GM20431 (cell line): ENCODE results near the gene SAMD9L.
"Not testable (repeated sequence)": the region's sequence is repeated elsewhere in the genome, so short reads cannot be mapped to it uniquely, and the experiment has no call there.

Experiments
- in situ Hi-C: fragments of 300-500 bp; cut with MseI, MboI; formaldehyde crosslinking; loops from one replicate; pipeline ENCODE4 v1.15.0; 2020; ENCODE audit warnings: low sequenced_read_pairs; ENCODE audit not compliant: unreplicated experiment

The SAMD9L gene

DNA sequence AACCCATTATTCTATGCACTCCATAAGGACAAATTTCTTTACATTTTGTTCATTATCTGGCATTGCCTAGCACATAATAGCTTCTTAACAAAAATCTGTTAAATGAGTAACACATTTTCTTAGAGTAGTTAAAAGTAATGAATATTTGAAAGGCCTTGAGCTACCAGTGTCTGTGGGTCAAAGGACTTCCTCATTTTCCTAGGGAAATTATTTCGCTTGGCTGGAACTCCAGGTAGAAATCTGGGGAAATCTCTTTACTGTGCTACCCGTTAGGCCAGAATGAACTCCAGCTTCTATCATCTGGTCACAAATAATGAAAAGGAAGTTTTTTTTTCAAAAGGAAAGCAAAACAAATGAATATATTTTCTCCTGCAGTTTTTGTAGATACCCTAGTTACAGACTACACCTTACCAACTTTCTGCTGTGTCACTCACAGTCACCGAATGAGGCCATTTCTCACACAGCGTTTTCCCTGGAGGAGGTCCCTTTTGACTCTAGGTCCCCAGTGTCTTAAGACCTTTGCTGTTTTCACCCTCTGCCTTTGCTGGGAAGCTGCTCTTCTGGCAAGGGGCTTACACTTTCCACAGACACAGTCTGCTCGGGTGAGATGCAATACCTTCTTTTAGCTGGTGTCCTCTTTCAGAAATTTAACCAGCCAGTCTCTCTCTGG, 1.6 kb downstream of the SAMD9L start:
- in situ Hi-C loops: no loop called here

DNA sequence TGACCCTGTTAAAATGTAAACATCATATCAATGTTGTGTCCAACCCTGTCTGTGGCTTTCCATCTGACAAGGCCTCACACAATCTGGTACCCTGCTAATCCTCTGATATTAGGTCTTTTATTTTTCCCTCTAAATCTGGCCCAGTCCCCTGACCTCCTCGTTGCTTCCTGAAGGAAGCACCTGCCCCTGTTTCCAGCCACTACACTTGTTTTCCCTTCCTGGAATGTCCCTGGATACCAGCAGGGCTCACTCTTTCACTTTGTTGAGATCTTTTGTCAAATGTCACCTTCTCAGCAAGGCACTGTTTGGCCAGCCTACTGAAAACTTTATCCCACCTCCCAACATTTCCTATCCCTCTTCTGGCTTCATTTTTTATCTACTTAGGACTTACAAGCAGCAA, 2.1 kb downstream of the SAMD9L start:
- in situ Hi-C loops: no loop called here

DNA sequence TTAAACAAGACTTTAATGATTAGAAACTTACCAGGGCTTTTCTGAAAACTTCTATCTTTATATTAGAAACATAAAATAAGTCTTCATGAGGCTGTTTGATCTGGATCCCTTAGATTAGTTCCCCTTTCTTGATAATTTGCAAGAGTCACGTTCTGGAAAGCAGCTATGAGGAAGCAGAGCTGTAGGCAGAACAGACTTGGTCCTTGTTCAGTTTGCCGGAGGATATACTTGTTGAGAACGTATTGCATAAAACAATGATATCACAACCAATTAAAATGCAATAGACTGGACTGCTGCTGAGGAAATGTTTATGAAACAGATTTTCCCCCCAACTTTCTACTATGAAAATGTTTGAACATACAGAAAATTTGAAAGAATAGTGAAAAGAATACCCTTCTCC, 2.8 kb downstream of the SAMD9L start:
- in situ Hi-C loops: no loop called here

DNA sequence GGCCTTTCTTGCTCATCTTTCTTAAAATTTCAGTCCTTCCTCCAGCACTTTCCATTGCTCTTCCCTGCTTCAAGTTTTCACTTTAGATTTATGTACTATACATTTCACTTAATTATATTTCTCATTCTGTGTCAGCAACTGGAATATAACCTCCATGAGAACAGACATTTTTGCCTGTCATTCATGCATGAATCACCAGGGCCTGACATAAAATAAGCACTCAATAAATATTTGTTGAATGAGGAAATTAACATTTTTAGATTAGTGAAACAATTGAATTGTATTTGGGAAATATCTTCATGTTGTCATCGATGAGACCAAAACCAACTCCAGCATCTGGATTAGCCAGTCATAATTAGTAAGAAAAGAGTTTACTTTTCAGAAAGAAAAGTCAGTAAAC, 6.1 kb downstream of the SAMD9L start:
- in situ Hi-C loops: no loop called here

DNA sequence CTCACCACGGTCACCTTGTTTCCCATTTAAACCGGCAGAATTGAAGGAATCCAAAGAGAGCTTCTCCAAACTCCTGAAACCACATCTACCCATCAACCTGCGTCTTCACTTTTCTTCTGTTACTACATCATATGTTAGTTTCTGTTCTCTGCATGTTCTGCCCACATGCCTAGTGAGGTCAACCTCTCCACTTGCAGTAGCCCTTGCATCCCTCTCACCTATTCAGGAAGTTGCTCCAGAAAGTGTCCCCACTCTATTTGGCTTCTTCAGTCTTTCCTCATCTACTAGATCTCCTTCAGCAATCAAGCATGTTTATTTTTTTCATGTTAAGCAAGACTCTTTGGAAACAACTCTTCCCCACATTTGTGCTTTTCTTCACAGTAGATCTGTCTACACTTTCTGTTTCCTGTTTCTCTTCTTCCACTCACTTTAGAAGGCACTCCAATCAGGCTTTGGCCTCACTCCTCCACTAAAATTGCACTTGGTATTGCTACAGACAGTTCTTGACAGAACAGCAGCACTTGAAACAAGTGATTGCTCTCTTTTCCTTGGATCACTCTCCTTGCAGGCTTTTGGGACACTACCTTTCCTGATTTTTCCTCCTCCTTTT, 7.5 kb downstream of the SAMD9L start:
- in situ Hi-C loops: no loop called here

DNA sequence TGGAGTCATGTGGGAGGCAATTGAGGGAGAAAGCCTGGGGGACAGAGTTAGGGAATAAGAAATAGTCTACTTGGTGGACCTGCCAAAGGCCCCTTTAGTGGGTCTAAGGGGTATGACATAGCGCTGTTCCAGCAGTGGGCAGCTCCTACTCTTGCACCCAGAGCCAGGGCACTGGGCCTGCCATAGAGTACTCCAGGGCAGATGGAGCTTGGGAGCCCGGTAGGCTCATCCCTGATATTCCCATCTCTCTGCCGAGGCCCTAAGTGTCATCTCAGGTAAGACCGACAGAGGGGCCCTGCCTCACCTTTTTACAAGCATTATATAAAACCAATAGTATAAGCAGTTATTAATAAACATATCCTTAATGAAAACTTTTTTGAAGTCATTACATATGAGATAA, 9.6 kb downstream of the SAMD9L start:
- in situ Hi-C loops: no loop called here

DNA sequence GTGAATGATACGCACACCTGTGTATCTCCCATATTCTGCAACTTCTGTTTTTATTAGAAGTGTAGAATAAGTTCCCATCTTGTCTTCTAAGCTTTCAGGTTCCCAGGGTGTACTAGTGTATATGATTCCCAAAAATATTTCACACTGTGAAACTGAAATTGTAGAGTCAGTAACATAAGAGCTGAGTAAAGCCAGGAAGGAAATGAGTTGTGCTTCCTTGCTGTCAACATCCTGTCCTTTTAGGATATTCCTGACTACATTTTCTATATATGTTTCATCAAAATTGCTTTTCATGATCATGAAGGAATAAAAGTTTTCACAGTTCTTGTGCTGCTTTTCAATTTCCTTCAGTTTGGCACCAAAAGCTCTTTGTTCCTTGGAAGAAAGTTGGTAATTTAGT, 15.2 kb downstream of the SAMD9L start:
- in situ Hi-C loops: no loop called here

DNA sequence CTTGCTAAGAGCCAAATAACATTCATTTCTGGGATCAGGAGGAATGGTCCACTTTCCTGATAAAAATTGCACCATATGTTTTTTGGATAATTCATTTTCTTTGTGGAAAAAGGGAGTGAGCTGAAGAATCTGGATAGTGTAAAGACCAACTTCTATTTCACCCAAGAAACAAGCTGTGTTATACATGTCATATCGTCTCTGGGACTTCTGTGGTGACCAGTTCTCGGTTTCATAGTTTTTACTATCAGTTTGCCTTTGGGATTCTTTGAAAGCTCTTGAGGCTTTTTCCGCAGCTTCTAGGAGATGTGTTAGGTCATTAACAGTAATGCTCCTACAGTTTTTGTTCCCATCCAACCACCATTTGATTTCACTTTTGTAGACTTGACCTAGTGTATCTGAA, 16.0 kb downstream of the SAMD9L start:
- in situ Hi-C loops: no loop called here

DNA sequence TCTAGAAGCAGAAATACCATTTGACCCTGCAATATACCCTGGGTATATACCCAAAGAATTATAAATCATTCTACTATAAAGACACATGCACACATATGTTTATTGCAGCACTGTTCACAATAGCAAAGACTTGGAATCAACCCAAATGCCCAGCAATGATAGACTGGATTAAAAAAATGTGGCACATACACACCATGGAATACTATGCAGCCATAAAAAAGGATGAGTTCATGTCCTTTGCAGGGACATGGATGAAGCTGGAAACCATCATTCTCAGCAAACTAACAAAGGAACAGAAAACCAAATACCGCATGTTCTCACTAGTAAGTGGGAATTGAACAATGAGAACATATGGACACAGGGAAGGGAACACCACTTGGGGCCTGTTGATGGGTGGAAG, 21.2 kb downstream of the SAMD9L start:
- in situ Hi-C loops: not testable (repeated sequence)

DNA sequence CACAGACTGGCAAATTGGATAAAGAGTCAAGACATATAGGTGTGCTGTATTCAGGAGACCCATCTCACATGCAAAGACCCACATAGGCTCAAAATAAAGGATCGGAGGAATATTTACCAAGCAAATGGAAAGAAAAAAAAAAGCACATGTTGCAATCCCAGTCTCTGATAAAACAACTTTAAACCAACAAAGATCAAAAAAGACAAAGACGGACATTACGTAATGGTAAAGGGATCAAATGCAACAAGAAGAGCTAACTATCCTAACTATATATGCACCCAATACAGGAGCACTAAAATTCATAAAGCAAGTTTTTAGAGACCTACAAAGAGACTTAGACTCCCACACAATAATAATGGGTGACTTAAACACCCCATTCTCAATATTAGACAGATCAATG, 24.7 kb downstream of the SAMD9L start:
- in situ Hi-C loops: not testable (repeated sequence)

DNA sequence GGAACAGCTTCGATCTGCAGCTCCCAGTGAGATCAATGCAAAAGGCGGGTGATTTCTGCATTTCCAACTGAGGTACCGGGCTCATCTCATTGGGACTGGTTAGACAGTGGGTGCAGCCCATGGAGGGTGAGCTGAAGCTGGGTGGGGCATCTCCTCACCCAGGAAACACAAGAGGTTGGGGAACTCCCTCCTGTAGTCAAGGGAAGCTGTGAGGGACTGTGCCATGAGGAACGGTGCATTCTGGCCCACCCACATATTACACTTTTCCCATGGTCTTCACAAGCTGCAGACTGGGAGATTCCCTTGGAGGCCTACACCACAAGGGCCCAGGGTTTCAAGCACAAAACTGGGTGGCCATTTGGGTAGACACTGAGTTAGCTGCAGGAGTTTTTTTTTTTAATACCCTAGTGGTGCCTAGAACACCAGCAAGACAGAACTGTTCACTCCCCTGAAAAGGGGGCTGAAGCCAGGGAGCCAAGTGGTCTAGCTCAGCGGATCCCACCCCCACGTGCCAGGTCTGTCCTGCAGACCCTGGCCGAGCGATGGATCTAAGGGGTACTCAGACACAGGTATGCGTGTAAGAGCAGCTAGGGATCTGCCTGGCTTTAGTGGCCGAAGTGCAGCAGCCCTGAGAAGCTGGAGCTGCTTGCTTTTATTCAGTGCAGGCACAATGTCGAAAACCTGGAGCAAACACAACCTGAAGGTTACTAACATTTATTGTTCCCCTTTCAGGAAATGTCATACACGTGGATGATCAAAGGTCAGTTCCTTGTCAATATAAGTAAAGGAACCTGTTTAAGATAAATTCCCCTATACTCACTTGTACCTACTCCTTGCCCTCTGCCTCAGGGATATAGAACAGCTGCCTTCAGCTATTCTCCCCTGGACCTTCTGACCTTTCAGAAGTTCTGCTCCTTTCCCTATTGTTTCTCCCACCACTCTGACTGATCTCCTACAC, 27.3 kb downstream of the SAMD9L start:
- in situ Hi-C loops: no loop called here

DNA sequence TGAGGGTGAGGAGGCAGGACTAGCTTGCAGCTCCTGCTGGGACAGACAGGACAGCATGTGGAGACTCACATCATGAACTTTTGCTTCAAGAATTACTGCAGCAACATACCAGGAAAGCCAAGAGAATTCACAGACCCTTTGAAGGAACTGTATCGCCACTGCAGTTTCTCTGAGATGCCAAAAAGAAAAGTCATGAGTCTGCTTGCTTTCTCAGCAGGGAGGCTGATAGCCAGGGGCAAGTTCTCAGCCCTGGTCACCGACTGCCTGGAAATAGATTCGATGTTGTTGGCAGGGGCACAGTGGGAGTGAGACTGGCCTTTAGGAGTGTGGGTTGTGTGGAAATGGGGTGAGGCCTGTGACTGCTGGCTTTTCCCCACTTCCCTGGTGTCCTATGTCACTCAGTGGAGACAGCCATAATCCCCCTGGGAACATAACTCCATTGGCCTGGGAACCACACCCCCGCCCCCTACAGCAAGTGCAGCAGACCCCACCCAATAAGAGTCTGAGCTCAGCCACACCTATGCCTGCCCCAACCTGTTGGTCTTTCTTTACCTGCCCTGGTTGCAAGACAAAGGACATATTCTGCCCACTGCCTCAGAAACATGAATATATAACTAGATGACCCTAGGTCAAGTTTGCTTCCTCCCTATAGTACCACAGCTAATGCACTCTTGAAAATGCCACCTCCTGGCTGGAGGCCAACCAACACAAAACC, 28.8 kb downstream of the SAMD9L start:
- in situ Hi-C loops: no loop called here

DNA sequence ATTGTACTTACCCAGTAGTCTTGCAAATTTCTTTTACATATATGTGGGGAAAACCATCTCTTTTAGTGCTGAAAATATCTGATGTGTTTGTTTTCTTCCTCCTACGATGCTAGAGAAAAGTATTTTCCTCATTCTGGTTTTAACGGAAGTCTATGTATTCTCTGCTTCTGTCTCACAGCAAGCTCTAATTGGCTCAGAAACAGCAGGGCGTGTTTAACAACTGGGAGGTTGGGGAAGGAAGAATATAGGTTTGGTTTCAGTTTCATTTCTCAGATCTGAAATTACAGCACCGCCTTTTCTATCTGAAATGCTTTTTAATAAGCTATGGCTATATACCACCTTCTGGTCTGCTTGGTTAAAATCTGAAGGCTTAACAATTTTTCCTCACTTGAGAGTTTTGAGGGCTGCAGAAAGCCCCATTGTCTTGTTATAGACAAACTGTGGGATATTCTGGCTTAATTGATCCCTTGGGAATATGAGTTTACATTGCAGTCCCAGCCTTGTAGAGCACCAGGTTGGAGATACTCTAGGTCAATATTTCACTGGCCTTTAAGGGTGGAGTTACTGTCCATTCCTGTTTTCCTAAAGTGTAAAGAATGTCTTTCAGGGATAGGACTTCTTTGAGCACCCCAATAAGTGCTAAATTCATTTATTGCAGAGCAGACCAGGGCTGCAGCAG, 30.2 kb downstream of the SAMD9L start, which contains the start of gene SAMD9:
Gene SAMD9, minus strand, starts transcription at position 128 of the 679 bp plus-strand sequence. CDS start 11,882 bp downstream, outside the sequence.
- in situ Hi-C loops: no loop called here

DNA sequence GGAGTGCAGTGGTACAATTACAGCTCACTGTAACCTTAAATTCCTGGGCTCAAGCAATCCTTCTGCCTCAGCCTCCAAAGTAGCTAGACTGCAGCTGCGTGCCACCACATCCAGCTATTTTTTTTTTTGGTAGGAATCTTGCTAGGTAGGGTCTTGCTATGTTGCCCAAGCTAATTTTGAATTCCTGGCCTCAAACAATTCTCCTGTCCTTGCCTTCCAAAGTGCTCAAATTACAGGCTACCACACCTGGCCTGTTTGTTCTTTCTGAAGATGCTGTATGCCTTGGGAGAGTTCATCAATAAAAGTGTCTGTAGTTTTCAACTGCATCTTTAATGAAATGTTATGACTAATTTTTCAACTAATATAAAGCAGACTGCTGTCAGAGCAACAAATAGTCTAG, 30.9 kb downstream of the SAMD9L start:
- in situ Hi-C loops: no loop called here

DNA sequence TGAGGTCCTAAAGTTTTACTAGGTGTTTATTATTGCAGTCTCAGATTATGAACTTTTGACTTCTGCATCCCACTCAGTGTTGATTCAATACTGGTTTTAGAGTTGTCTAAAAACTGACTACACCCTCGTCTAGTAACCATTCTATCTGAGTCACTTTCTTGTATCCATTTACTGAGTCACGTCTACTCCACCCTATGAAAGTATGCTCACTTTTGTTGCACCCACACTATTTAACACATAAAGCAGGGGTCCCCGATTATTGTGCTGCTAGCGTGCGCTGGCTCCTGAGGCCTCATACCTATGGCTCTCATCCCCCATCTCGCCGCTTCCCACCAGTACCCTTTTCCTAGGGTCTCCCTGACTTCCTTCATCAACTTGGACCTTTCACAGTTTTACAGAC, 32.4 kb downstream of the SAMD9L start:
- in situ Hi-C loops: no loop called here

DNA sequence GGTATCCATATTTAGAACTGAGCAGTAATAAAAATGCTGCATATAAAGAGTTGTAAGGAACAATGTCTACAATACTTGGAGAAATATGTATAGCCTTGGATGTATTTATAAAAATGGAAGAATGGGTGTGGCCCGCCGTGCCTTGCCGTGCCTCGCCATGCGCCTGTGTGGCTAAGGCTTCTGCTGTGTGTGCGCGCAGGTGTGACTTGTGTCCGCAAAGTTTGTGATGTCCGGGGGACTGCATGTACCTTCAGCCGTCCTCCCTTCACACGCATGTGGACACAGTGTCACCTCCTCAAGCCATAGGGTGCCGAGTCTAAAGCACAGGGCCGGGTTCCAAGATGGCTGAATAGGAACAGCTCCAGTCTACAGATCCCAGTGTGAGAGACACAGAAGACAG, 40.2 kb downstream of the SAMD9L start:
- in situ Hi-C loops: no loop called here

DNA sequence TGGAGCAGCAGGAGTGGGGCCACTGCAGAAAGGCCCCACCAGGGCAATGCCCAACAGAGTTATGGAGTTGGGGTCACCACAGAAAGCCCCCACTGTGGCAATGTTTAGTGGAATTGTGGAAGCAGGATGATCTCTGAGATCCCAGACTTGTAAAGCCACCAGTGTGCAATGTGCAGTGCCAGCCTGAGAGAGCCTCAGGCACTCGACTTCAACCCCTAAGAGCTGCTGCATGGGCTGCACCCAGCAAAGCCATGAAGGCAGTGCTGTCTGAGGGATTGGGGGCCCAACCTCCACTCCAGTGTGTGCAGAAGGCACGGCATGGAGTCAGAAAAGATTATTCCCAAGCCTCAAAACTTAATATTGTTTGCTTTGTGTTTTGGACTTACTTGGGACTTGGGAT, 50.8 kb downstream of the SAMD9L start:
- in situ Hi-C loops: loop anchor here (25.0 kb wide), 2 partner anchors 115 to 440 kb away; no protein-coding TSS in a partner anchor

DNA sequence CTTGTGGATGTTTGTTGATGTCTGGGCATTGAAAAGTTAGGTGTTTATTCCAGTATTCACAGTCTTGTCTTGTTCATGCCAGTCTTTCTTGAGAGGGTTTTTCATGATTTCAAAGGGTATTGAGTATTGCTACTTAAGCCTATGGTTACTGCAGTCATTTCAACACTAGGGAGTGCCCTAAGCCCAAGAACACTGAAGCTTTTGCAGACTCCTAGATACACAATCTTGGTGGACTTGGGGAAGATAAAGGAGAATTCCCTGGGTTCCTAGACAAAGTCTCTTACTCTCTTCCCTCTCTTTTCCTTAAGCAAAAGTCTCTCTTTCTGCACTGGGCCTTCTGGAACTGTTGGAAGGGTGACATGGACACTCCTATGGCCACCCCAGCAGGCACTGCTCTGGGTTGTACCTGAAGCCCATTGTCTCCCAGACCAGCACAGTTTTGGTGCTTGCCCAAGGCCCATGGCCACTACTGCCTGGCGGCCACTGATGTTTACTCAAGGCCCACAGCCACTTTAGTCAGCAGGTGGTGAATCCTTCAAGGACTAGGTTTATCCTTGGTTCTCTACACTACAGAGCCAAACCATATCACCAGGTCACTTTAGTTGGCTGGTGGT, 55.3 kb downstream of the SAMD9L start:
- in situ Hi-C loops: loop anchor here (25.0 kb wide), 2 partner anchors 119 to 444 kb away; no protein-coding TSS in a partner anchor
